HL-60/S4 treated with phorbol 12-myristate 13-acetate at 8.2 ng/mL for 4 days and 3 days (cell line): ENCODE results near the gene KLHL24.
"Not testable (repeated sequence)": the region's sequence is repeated elsewhere in the genome, so short reads cannot be mapped to it uniquely, and the experiment has no call there.

Experiments used
- in situ Hi-C: fragments of 300-500 bp; cut with MboI; formaldehyde crosslinking; loops from 2 replicates; pipeline ENCODE4 v1.15.0; 2022; ENCODE audit warnings: low sequenced_read_pairs

Gene KLHL24

DNA sequence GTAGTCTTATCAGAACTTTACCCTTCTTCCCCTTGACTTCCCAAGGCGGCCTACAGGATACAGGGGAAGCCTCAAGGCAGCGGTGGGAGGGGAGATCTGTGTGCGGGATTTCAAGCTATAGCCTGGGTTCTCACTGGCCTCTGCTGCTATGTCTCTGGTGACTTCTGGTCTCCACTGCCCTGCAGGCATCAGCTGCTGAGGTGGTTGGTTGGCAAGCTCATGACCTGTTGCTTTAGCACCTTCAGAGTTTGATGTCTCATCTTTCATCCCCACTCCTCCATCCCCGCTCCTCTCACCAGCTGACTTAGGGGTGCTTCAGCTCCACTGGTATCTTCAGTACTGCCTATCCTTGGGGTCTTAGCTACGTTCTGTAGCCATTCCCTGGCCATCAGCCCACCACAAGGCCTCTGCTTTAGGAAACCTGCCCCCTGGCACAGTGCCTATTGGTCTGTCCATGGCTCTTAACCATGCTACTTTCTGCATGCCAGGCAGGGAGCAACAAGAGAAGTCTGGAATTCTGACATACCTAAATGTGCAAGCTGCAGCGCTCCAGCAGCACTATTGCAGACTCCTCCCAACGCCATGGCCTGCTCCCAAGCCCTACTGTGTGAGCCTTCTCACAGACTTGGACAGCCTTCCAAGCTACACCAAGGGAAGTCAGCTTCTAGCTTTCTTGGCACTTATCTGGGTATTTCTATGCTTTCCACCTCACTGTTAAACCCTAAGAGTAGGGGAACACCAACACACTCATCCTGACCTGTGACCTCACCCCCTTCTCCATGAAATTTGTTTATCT, 60.3 kb downstream of the KLHL24 start:
- in situ Hi-C loops, result no loop called here

DNA sequence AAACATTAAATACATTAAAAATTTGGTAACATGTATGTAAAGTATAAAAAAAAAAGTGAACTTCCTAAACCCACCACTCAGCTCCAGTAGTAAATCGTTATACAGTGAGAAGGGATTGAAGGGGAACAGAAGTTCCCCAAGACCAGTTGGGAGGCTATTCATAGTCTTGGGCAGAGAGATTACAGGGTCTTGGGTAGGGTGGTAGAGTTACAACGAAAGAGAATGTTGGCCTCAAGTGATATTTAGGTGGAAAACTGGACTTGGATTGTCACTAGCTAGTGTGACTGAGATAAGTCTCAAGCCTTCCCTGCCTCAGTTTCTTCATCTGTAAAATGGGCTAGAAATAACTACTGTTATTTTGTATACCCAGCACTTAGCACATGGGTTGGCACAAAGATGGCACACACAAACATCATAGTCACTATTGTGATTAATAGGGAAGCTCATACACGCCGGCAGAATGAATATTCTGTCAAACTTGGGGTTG, 61.7 kb downstream of the KLHL24 start:
- in situ Hi-C loops, result no loop called here

DNA sequence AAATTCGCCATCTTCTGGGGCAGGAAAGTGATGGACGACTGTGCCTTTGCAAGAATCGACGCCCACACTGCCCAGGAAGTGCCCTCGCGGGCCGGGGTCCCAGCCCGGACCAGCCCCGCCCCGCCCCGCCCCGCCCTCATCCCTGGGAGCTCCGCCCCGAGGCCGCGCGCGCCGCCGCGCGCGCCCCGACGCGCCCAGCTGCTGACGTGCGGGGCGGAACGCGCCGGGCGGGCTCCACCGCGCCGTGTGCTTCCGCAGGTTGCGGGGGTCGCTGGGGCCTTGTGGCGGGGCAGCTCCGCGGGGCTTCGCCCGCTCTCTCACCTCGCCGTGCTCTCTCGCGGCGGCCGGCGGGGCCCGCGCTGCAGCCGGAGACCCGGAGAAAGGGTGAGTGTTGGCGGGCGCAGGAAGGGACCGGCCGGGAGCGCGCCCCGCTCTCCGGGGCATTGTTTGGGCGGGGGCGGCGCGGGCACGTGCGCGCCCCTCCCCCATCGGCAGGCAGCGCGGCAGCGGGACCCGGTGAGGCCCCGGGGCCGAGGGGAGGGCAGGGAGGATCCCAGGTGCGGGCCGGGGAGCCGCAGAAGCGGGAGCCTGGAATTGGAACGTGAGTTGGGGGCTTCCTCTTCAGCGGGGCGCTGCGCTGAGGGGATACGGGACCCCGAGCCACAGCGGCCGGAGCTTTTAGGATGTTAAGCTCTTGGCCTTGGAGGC, 62.3 kb downstream of the KLHL24 start, which contains the start of gene YEATS2:
TSS of gene YEATS2 (plus strand) at position 188 of the 708 bp plus-strand sequence. CDS start 17,366 bp downstream, outside the sequence.
- in situ Hi-C loops, result no loop called here

GRCh38 chr3:183698318-183698751, 62.9 kb downstream of the KLHL24 start:
- in situ Hi-C loops, result no loop called here

DNA sequence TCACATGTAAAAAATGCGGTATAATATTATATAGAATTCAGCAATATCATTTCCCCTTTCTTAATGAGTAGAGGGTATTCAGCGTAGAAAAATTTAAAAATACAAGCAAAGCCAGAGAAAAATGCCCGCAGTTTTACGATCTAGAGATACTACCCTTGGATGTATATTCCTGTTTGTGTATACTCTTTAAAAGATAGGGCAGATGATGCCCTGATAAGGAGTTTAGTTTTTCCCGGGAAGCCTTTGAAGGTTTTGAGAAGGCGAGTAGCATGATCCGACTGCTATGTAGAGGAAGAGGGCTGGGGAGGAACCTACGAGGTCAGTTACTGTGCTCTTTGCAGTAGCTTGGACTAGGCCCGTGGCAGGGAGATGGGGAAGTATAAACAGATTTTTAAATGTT, 63.3 kb downstream of the KLHL24 start:
- in situ Hi-C loops, result no loop called here

- in situ Hi-C loops, result no loop called here
These were observed 64.0 kb downstream of the KLHL24 start for GRCh38 chr3:183699238-183699947.

DNA sequence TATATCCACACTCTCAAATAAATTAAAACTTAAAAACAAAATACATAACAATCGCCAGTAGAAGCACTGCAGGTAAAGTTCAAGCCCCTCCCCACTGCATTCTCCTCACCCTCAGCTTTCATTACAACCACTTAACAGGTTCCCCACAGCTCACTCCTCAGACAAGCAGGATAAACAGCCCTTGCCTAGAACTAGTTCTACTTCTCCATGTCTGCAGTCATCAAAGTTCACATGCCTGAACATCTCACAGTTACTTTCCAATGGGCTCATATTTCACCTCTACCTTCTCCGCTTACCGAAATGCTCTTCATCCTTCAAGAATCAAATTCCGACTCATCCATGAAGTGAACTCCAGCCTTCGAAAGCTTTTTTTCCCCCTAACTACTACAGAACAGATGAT, 66.3 kb downstream of the KLHL24 start:
- in situ Hi-C loops, result no loop called here

- in situ Hi-C loops, result not testable (repeated sequence)
These were observed 68.5 kb downstream of the KLHL24 start for GRCh38 chr3:183703892-183704291.

DNA sequence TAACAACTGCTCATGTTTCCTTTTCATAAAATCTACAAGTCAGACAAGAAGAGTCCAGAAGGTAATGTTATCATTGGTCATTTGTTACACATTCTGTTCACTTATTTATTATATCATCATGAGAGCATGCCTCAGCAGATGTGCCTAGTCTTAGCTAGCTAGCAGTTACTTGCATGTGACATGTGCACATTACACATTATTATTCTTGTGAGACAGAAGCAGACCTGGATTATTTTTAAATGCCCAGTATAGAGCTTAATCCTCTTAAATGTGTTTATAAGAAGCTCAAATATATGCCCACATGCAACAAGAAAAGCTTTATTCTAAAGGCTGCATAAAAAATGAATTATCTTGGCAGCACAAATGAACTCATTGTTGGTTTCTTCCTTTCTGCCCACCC, 74.8 kb downstream of the KLHL24 start:
- in situ Hi-C loops, result no loop called here

GRCh38 chr3:183711516-183711915, 76.1 kb downstream of the KLHL24 start:
- in situ Hi-C loops, result no loop called here

DNA sequence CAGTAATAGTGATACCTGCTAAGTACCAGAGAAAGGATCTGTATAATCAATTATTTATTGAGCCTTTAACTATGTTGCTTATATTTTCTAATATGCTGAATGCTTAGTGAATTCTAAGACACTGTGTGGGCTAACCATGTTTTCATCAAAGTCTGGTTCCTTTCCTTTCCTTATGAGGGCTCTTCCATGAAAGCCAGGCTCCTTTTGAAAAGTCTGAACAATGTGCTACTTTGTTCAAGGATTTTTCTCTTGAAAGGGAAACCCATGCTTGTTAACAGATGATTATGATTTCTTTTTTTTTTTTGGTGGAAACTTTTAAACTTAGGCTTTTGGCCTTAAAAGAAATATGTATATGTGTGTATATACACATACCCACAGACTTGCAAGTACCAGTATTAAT, 79.2 kb downstream of the KLHL24 start:
- in situ Hi-C loops, result no loop called here

DNA sequence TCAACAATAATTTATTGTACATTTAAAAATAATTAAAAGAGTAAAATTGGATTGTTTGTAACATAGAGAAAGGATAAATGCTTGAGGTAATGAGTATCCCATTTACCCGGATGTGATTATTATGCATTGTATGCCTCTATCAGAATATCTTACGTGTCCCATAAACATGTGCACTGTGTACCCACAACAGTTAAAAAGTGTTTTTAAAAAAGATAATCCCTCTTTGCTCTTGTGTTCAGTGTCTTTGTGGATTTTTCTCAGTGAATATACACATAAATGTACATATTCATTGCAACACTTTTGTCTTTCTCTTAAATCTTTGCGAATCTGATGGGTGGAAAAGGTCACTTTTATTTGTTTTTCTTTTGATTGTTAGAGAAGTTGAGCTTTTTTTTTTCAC, 82.6 kb downstream of the KLHL24 start:
- in situ Hi-C loops, result no loop called here

GRCh38 chr3:183725387-183725786, 90.0 kb downstream of the KLHL24 start:
- in situ Hi-C loops, result no loop called here

GRCh38 chr3:183728204-183728603, 92.8 kb downstream of the KLHL24 start:
- in situ Hi-C loops, result no loop called here

DNA sequence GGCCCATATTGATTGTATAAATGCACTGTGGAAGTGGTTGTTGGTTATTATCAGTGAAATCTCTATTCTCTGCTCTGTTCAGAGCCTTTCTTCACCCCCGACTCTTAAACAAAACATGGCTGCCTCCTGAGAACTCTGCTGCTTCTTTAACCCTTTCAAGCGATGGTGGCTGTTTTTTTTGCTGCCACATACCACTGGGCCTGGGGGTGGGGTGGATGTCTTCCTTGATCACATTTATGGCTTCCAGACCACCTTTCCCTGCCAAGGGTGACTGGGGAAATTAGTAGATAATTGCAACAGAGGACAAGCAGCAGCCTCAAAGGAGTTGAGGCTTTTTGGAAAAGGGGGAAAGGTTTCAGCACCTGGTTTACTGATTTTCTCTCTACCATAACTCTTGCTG, 94.9 kb downstream of the KLHL24 start:
- in situ Hi-C loops, result no loop called here

GRCh38 chr3:183731611-183732010, 96.2 kb downstream of the KLHL24 start:
- in situ Hi-C loops, result no loop called here

- in situ Hi-C loops, result no loop called here
These were observed 98.1 kb downstream of the KLHL24 start for GRCh38 chr3:183733553-183733952.
